Adipocyte (in vitro differentiated cells): ENCODE measurements around the gene NPIPB4.
A peak's percentile ranks its signal among the peaks of the same experiment; 100 is the strongest.
"Not testable (repeated sequence)": the region's sequence is repeated elsewhere in the genome, so short reads cannot be mapped to it uniquely, and the experiment has no call there.

ENCODE experiments used
- DNase-seq: peaks from one replicate; pipeline ENCODE4 v3.0.0-alpha.2; 2015; ENCODE audit warnings: low read depth
- H3K27me3 ChIP-seq: replicated peaks from 2 replicates; pipeline ENCODE4 v1.7.0; 2013; ENCODE audit warnings: mild to moderate bottlenecking, low read length, moderate library complexity; ENCODE audit not compliant: control insufficient read depth, insufficient read depth
- H3K36me3 ChIP-seq: 2 replicates; pipeline ENCODE4 v1.7.0; 2013; ENCODE audit warnings: low read length, mild to moderate bottlenecking, moderate library complexity; ENCODE audit not compliant: control insufficient read depth, insufficient read depth, severe bottlenecking
- H3K4me1 ChIP-seq: 2 replicates; pipeline ENCODE4 v1.7.0; 2013; ENCODE audit warnings: mild to moderate bottlenecking, low read length, moderate library complexity; ENCODE audit not compliant: control insufficient read depth, insufficient read depth
- H3K4me3 ChIP-seq: 2 replicates; pipeline ENCODE4 v1.7.0; 2013; ENCODE audit warnings: mild to moderate bottlenecking, low read length, moderate library complexity
- H3K9ac ChIP-seq: 2 replicates; pipeline ENCODE4 v1.7.0; 2013; ENCODE audit warnings: mild to moderate bottlenecking, low read length, moderate library complexity
- H3K9me3 ChIP-seq: 2 replicates; pipeline ENCODE4 v1.7.0; 2013; ENCODE audit warnings: mild to moderate bottlenecking, low read length, moderate library complexity; ENCODE audit not compliant: control insufficient read depth

Gene NPIPB4

GRCh38 chr16:21820028-21820907, 37.3 kb downstream of the NPIPB4 start:
- Histone ChIP-seq H3K4me3 (peak overlapping the region; percentile 89), H3K9ac (peak overlapping the region; percentile 91)
- not testable (repeated sequence) for H3K4me1 ChIP-seq, H3K9me3 ChIP-seq, H3K27me3 ChIP-seq, H3K36me3 ChIP-seq
- peak; percentile 75 for DNase-seq

DNA sequence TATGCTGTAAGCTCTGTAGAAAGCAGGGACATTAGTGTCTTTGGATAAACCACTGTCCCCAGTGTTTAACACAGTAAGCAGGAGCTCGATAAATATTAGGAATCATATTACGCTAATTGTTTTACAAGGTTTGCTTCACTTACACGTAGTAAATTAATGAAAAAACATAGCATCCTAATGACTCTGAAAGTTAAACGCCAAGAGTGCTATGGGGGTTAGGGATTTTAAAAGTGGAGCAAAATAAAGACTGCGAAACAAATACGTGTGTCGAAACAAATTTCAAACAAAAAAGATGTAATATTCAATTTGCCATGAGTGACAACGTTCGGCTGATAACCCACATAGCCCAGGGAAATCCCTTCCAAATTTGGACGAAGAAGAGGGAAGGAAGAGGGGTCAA, 37.9 kb downstream of the NPIPB4 start:
- not testable (repeated sequence) for H3K4me1 ChIP-seq, DNase-seq, H3K36me3 ChIP-seq, H3K9me3 ChIP-seq, H3K27me3 ChIP-seq
- H3K4me3 ChIP-seq, result peak overlapping the region; percentile 89
- peak overlapping the region; percentile 91 for H3K9ac ChIP-seq

DNA sequence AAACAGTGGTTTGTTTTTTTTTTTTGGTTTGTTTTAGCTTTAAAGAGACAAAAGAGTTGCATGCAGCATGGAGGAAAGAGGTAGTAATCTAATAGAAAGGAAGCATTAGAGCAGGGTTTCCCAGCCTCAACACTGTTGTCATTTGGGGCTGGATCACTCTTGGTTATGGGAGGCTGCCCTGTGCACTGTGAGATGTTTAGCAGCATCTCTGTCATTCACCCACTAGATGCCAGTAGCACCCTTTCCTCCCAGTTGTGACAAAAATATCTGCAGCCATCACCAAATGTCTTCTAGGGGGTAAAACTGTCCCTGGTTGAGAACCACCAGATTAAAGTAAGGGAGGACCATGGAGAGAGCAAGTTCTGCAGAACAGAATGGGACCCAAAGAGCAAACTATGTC, 40.5 kb downstream of the NPIPB4 start:
- not testable (repeated sequence) for H3K9me3 ChIP-seq, H3K9ac ChIP-seq, H3K36me3 ChIP-seq, H3K27me3 ChIP-seq, DNase-seq, H3K4me1 ChIP-seq, H3K4me3 ChIP-seq

DNA sequence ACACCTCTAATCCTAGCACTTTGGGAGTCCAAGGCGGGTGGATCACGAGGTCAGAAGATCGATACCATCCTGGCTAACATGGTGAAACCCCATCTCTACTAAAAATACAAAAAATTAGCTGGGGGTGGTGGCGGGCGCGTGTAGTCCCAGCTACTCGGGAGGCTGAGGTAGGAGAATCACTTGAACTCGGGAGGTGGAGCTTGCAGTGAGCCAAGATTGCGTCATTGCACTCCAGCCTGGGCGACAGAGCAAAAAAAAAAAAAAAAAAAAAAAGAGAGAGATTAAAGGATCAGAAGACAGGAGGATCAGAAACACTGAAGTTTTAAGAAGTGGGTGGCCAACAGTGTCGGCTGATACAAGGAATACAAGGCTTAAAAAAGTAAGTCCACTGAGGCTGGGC, 41.9 kb downstream of the NPIPB4 start:
- not testable (repeated sequence) for DNase-seq, H3K4me1 ChIP-seq

DNA sequence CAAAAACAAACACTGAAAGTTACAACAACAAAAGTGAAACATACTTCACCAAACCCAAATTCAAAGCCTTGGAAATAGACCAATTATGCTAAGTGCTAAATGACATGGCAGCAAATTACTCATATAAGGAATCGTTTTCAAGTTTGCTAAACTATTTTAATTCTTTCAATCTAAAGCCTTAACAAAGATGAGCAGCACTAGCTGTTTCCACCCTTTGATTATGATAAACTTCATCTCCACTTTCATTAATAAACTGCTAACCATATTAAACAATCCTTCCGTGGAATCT, 55.2 kb downstream of the NPIPB4 start:
- H3K4me1 ChIP-seq, H3K9ac ChIP-seq, H3K9me3 ChIP-seq, DNase-seq, H3K27me3 ChIP-seq, H3K4me3 ChIP-seq, H3K36me3 ChIP-seq: not testable (repeated sequence)

More for the DNA sequence above, 41.9 kb downstream of the NPIPB4 start:
- H3K36me3 ChIP-seq, result peaks cover 15% of the 10 kb centered on the region
- H3K4me3 ChIP-seq, H3K27me3 ChIP-seq, H3K9me3 ChIP-seq, H3K9ac ChIP-seq: not testable (repeated sequence)

GRCh38 chr16:21801538-21802374, 55.8 kb downstream of the NPIPB4 start:
- peak; percentile 62 for DNase-seq
- not testable (repeated sequence) for H3K36me3 ChIP-seq, H3K4me1 ChIP-seq, H3K9me3 ChIP-seq, H3K27me3 ChIP-seq, H3K9ac ChIP-seq, H3K4me3 ChIP-seq

DNA sequence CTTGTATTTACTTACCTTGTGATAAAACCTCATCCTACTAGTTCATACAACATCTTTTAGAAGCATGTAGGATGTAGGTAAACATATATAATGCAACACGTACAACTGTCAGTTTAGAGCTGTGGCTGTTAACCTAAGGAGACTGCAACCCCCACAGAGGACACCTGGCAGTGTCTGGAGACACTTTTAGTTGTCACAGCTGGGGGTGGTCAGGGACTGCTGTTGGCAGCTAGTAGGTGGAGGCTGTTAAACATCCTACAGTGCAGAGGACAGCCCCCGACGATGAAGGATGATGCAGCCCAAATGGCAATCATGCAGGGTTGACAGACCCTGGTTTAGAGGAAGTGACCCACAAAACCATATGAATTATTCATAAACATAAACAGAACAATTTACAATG, 59.0 kb downstream of the NPIPB4 start:
- H3K4me1 ChIP-seq, DNase-seq, H3K9me3 ChIP-seq: not testable (repeated sequence)

GRCh38 chr16:21793310-21793709, 64.2 kb downstream of the NPIPB4 start:
- H3K4me3 ChIP-seq, DNase-seq, H3K36me3 ChIP-seq, H3K9me3 ChIP-seq, H3K4me1 ChIP-seq, H3K27me3 ChIP-seq, H3K9ac ChIP-seq: not testable (repeated sequence)

More for the DNA sequence above, 59.0 kb downstream of the NPIPB4 start:
- not testable (repeated sequence) for H3K4me3 ChIP-seq, H3K27me3 ChIP-seq, H3K9ac ChIP-seq, H3K36me3 ChIP-seq

- not testable (repeated sequence) for H3K4me3 ChIP-seq, H3K9ac ChIP-seq, DNase-seq, H3K36me3 ChIP-seq, H3K4me1 ChIP-seq, H3K9me3 ChIP-seq, H3K27me3 ChIP-seq
Observed at GRCh38 chr16:21790506-21790905, 67.0 kb downstream of the NPIPB4 start.
